Measurements from ENCODE around the gene UBASH3B.

DNA sequence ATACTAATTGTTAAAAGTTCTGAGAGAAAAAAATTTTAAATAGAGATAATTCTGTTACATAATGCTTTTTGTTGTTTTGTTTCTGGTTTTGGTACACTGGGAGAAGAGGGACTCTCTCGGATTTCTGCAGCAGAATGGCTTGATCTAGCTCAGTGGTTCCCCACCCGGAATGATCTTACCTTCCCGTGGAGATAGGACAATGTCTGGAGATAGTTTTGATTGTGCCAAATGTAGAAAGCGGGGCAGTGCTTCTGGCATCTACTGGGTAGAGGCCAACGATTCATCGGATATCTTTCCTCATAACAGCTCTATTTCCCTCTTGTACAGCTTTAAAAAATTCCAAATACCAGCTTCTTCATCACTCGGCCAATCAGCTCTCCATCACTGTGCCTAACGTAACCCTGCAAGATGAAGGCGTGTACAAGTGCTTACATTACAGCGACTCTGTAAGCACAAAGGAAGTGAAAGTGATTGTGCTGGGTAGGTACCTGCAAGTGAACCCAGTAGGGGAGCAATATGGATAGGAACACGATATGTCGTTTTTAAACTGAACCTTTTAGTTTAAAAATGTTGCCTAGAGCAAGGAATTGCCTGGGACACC, 195.9 kb downstream of the UBASH3B start:
- TF ChIP-seq, protein P1, sequence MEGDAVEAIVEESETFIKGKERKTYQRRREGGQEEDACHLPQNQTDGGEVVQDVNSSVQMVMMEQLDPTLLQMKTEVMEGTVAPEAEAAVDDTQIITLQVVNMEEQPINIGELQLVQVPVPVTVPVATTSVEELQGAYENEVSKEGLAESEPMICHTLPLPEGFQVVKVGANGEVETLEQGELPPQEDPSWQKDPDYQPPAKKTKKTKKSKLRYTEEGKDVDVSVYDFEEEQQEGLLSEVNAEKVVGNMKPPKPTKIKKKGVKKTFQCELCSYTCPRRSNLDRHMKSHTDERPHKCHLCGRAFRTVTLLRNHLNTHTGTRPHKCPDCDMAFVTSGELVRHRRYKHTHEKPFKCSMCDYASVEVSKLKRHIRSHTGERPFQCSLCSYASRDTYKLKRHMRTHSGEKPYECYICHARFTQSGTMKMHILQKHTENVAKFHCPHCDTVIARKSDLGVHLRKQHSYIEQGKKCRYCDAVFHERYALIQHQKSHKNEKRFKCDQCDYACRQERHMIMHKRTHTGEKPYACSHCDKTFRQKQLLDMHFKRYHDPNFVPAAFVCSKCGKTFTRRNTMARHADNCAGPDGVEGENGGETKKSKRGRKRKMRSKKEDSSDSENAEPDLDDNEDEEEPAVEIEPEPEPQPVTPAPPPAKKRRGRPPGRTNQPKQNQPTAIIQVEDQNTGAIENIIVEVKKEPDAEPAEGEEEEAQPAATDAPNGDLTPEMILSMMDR (IDR thresholded peaks at IDR 0.05; ENCODE audit: poor library complexity): no peak
- TF ChIP-seq EZH2phosphoT487 (IDR thresholded peaks at IDR 0.05; ENCODE audit: low read depth, severe bottlenecking, unreplicated experiment) (no peak), EZH2 (IDR thresholded peaks at IDR 0.05; ENCODE audit: borderline replicate concordance) (no peak)
